Fibroblast of the aortic adventitia (primary cell): ENCODE measurements around the gene ART3. TPM values are rescaled to one million over a fixed set of nuclear protein-coding genes. Genes with fewer than 3 reads are reported as not detected.

Source experiments
- DNase-seq: peaks from one replicate; pipeline ENCODE4 v3.0.0-alpha.2; 2010; ENCODE audit warnings: low read depth
- H3K4me3 ChIP-seq: 2 replicates; pipeline ENCODE4 v1.5.1; 2011; ENCODE audit warnings: low read depth, mild to moderate bottlenecking, control low read depth, low read length, moderate library complexity
- CTCF ChIP-seq: IDR thresholded peaks from 2 replicates; pipeline ENCODE4 v1.5.1; 2011; ENCODE audit warnings: mild to moderate bottlenecking, low read length, control low read depth, inconsistent platforms; ENCODE audit not compliant: insufficient read depth
- total RNA-seq: library from RNA; depleted of rRNA; stranded (reverse); fragments of >200 nt; gene quantifications from 2 replicates; pipeline ENCODE4 v1.2.3, GENCODE V29; 2012; ENCODE audit warnings: low replicate concordance

Gene ART3
- total RNA-seq, 1 donor: not detected

DNA sequence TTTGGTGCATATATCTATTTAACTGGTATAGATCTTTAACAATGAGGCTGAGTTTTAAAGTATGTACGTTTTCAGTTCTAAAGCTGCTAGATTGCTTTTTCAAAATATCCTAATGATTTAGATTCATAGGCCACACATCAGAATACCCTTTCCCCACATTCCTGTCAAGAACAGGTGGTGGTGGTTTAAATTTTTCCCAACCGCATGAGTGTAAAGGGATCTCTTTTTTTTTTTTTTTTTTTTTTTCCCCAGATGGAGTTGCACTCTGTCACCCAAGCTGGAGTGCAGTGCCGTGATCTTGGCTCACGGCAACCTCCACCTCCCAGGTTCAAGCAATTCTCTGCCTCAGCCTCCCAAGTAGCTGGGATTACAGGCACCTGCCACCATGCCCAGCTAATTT, 45.7 kb downstream of the ART3 start:
- H3K4me3 ChIP-seq: no peak overlapping the region
- no peak for DNase-seq
- TF ChIP-seq CTCF: no peak

GRCh38 chr4:76125816-76126215, 51.3 kb downstream of the ART3 start:
- H3K4me3 ChIP-seq: no peak overlapping the region
- no peak for DNase-seq
- no peak for TF ChIP-seq CTCF

DNA sequence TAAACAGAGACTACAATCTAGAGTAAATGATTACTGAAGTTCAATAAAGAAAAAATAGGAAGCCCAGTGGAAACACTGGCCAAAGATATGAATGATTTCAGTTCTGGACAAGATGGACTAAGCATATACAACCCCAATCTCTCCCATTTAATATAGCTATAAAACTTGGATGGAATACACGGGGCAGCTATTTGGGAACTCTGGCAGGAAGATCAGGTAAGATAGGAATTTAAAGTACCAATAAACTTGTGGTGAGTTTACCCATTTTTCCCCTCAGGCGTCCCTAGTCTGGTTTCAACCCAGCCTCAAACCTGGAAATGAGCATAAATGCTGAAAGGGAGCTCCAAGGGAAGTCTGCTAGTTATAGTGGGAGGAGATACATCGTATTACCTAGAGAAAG, 53.2 kb downstream of the ART3 start:
- TF ChIP-seq CTCF: no peak
- DNase-seq: no peak
- no peak overlapping the region for H3K4me3 ChIP-seq

- DNase-seq: no peak
- no peak overlapping the region for H3K4me3 ChIP-seq
- no peak for TF ChIP-seq CTCF
Observed at GRCh38 chr4:76141241-76141640, 66.7 kb downstream of the ART3 start.

GRCh38 chr4:76144546-76144945, 70.0 kb downstream of the ART3 start:
- DNase-seq: no peak
- TF ChIP-seq CTCF: no peak
- H3K4me3 ChIP-seq: no peak overlapping the region

GRCh38 chr4:76147454-76148141, 73.1 kb downstream of the ART3 start:
- no peak for TF ChIP-seq CTCF
- peak overlapping the region; percentile 81 for H3K4me3 ChIP-seq
- peak; percentile 59 for DNase-seq

DNA sequence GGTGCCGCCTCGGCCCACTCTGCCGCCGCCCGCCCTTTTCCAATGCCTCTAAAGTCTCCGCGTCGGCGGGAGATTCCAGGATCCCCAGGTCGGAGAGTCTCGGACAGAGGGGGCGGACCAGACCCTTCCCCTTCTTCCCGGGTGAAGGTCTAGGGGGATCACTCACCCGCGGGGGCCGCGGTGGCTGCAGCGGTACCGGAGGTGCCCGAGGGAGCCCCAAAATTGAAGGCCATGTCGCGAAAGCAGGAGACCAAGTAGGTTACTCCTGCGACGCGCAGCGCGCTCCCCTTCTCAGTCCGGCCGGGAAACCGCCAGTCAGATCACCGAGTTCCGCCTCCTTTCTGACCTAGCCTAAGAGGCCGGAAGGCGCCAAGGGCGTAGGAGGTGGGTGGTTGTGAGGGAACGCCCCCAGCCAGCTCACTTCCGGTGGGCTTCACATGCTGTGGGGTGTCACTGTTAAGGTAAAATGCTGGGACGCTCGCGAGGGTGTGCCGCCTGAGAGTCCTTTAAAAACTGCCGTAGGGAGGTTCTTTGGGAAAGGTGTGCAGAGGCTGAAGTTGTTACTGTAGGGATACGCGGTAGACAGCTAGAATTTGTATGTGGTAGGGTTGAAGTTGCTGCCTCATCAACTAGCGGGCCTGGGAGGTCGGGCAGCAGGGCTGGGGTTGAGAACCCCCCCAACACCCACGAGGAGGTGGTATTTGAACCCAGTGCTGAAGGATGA, 73.8 kb downstream of the ART3 start, which contains the start of gene NUP54:
NUP54 (minus strand) TSS at position 256 of the 724 bp plus-strand sequence; CDS start at position 233, 23 bp downstream.
- TF ChIP-seq CTCF: no peak
- DNase-seq: peak; percentile 94

More for the DNA sequence above, 73.8 kb downstream of the ART3 start, which contains the start of gene NUP54:
- peak within 1 kb of the TSS; percentile 81 for H3K4me3 ChIP-seq
